HG02623 (cell line): ENCODE data around the gene FAIM2.

Experiments
- ATAC-seq: cut with Tn5 transposase; IDR thresholded peaks from one replicate; pipeline ENCODE4 v1.9.1; 2021; ENCODE audit warnings: moderate library complexity; ENCODE audit not compliant: unreplicated experiment

FAIM2 gene

DNA sequence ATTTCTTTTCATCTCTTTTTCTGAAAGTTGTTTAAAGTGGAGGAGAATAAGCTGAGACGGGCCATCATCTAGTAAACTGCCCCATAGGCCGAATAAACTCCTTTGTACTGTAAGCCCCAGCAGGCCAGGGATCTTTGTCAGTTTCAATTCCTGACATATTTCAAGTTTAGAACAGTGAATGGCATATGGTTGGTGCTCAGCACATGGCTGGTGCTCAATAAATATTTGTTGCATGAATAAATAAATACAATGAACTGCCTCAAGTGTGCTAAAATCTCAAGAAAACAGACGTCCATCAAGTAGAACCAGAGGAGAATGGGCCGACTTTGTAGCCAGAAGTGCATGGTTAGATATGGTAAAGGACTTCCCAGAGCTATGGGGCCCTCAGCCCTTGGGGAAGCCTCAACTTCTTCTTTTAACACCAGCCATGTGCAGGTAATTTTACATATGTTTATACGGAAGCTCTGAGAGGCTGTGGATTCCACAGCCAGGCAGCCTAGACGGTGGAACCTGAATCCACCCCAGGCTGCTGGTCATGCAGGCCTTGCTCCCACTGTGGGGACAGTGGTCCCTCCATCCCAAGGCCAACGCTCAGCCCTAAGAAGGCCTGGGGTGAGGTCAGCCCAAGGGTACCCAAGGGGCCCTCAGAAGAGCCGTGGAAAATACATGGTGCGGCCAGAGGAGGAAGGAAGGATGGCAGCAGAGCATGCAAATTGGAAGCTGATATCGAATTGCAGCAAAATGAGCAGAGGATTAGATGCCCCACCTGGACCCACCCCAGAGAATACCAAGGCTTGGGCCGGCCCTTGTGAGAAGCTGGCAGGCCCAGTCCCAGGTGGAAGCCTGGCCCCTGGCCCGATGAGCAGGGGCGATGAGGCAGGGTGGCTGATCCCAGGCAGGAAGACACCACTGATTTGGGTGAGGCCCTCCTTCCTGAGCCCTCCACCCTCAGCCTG is 38.1 kb upstream of the FAIM2 start:
- no peak for ATAC-seq

DNA sequence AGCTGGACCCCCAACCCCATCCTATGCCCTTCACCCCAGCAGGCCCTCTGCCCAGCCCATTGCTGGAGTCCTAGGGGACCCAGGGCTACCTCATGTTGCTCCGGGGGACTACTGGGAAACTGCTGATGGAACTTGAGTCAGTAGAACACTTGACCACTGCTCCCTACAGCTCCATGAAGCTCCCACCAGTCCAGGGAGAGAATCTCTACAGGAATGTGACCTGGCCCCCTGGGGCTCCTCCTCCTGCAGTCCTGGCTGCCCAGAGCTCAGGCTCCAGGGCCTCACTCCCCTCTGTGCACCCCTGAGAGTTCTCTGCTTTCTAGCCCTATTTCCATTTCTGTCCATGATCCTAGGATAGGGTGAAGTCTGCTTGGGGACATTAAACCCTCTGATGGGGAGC is 36.0 kb upstream of the FAIM2 start:
- ATAC-seq: no peak

DNA sequence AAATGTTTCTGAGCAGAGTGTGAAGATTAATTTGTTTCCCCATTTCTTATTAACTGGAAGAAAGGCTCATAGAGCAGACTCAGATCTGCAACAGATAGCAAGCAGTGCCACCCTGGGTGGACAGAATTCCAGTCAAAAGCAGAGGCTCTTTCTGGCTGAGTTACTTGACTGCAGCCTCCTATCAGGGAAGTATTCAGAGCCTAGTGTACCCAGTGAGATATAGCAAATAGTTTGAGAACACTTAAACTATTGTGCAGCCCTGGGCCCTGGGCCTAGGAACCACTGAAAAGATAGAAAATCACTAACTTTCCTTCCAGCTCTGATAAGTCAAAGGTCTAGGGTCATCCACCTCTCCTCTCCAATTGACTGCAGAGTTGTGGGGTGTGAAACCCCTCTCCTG is 35.6 kb upstream of the FAIM2 start:
- ATAC-seq: no peak

DNA sequence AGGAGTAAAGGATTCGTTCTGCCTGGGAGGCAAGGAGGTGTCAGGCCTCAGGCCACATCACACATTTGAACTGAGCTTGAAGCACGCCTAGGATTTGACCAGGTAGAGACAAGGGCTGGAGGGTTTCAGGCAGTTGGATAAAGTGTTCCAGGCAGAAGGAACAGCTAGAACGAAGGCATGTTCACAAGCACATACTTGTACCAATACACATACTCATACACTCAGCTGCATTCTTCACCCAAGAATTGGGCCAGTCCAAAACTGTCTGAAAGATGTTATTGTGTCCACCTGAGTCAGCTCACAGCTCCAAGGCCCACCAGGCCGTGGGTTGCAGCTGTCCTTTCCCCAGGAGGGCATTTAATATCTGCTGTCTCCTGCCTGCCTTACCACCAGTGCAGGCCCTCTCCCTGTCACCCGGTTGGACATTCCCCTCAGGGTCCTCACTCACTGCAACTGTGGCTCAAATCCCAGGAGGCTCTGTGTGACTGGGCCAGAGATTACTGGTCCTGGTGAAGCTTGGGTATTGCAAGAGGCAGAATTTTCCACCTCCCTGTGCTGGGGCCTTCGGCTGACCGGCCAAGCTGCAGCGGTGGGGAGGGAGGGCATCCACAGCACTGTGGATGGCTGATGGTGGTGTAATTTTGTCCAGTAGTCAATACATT is 34.1 kb upstream of the FAIM2 start:
- no peak for ATAC-seq

DNA sequence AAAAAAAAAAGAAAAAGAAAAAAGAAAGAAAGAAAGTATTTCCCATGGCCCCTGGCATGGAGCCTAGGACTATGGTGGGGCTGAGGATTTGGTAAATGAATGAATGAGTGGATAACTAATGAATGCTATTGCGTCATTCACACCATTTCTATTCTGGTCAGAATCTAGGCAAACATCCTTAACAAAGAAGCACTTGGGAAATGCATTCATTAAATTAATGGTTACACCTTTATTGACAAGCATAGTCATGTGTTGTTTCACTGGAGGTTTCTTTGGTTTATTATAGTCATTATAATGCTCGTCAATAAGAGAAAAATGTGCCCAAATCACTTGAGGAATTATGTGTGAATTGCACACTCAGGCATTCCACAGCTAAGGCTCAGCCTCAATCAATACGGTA is 33.2 kb upstream of the FAIM2 start:
- ATAC-seq: no peak

DNA sequence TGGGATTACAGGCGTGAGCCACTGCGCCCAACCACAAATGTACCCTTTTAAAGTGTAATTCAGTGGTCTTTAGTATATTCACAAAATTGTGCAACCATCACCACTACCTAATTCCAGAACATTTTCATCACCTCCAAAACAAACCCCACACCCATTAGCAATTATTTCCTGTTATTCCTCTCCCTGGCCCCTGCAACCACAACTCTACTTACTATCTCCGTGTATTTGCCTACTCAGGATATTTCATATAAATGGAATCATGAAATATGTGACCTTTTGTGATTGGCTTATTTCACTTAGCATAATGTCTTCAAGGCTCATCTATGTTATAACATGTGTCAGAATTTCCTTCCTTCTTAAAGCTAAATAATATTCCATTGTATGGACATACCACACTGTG is 30.8 kb upstream of the FAIM2 start:
- no peak for ATAC-seq

DNA sequence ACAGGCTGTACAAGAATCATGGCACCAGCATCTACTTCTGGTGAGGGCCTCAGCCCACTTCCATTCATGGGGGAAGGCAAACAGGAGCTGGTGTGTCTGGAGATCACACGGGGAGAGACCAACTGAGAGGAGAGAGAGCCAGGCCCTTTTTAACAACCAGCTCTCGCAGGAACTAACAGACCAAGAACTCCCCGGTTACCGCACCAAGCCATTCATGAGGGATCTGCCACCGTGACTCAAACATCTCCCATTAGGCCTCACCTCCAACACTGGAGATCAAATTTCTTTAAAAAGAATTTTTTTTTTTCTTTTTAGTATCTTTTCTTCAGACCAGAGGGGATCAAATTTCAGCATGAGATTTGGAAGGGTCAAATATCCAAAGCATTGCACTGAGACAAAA is 30.1 kb upstream of the FAIM2 start:
- no peak for ATAC-seq

DNA sequence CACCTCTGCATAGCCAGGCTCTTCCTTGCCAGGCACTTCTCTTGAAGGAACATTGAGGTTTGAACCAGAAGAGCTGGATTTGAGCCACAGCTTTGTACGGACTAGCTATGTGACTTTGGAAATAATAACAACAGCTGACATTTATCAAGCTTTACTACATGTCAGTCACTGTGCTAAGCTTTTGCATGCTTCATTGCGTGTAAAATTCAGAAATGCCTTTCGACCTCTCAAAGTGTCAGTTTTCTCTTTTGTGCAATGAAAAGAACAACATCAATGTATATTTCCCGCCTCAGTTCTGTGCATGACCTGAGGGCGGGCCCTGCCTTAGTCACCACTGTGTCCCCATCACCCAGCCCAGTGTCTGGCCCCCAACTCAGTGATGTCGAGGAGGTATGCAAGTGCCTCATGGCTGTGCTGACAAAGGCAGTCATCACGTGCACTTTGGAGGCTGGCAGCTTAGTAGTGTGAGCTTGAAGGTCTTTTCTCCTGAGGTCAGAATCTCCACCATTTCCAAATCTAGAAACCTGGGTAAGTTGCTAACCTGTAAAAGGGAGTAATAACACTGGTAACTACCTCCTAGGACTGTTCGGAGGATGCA is 28.9 kb upstream of the FAIM2 start:
- no peak for ATAC-seq

DNA sequence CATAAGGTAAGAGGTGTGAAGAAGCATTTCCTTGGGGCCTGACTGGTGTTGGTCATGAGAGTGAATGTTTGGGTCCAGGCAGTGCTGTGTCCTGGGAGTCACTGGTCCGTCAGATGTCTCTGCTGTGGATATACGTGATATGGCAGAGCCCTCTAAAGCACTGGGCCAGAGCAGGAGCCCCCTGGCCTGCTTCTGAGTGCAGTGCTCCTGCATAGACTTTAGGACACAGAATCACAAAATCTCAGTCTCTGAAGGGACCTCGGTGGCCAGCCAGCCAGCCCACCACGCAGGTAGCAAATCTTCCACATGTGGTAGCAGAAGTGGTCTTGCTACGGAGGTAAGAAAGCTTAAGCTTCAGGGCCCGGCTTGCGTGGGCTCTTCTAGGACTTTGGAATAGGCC is 28.3 kb upstream of the FAIM2 start:
- no peak for ATAC-seq

DNA sequence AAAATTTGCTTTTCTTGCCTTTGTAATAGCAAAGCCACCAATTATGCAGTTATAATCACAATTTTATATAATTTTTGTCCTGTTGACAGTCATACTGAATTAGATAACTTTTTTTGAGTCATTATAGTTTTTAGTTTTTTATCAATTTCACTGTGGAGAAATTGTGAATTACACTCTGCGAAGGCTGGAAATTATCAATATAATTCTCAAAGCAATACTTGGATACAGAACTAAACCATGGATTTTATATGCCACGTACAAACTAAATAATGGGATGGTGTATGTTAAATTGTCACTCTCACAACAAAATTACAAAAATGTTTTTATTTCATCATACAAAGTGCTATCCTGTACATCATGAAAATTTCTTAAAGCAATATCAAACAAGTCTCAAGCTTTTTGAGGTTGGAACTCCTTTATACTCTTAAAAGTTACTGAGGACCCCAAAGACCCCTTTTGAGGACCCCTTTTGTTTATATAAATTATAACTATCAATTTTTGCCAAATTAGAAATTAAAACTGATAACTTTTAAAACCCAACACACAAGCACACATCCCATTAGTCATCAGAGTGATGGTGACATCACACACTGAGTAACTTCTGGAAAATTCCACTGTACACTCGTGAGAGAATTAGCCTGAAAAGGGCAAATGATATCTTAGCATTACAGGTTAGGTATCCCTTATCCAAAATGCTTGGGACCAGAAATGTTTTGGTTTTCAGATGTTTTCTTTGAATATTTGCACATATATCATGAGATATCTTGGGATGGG is 27.0 kb upstream of the FAIM2 start:
- ATAC-seq: no peak

DNA sequence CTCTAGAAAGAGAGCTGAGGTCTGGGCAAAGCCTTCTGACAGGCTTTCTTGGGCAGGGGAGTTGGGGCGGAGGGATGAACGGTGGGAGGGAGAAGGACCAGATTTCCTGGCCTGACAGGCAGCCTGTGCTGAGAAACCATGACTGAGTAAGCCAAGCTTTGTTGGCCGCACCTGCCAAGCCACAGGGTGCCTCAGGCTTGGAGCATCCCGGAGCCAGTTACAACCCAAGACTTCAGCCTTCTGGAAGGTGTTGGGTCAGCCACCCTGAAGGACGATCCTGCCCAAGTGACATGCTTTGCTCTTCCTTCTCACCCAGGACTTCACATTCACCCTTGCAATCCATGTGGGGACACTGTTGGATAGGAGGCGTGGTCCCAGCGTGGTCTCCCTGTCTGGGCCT is 25.9 kb upstream of the FAIM2 start:
- ATAC-seq: no peak

DNA sequence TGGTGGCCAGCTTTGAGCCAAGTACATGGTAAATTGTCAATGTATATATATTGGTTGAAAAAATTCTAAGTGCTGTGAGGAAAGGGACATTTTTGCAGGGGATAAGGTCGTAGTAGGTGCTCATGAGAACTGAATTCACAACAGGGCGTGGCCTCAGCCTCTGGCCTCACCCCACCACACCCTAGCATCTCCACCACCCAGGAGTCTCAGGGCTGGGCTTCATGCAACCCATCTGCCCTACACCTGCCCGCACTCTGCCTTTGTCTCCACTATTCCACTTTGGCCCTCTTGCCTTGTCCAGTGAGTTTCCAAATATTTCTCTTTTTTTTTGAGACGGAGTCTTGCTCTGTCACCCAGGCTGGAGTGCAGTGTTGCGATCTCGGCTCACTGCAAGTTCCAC is 24.8 kb upstream of the FAIM2 start:
- no peak for ATAC-seq

DNA sequence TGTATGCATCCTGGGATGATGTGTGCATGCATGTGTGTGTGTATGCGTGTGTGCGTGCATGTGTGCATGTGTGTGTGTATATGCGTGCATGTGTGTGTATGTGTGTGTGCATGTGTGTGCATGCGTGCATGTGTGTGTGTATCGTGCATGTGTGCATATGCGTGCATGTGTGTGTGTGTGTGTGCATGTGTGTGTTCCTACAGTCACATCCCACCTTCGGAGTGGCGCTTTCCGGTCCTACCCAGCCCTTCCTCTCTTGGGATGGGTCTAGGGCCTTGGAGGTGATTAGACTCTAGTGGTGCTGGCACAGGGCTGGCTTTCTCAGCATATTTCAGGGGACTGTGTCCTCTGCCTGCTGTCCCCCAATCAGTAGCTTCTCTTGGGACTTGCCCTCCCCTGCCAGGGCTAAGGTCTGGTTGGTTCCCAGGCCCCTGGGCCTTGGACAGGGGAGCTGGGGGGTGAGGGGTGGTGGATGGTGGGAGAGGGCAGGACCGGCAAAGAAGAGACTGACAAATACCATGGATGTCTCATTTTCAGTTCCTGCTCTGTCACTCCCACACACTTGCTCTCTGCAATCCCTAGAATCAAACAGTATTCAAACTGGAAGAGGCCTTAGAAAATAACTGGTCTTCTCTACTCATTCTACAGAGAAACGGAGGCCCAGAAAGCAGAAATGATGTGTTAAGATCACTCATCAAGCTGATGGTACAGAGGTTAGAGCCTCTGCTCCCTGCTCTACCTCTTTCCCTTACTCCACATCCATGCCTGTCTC is 21.9 kb upstream of the FAIM2 start:
- ATAC-seq: no peak

DNA sequence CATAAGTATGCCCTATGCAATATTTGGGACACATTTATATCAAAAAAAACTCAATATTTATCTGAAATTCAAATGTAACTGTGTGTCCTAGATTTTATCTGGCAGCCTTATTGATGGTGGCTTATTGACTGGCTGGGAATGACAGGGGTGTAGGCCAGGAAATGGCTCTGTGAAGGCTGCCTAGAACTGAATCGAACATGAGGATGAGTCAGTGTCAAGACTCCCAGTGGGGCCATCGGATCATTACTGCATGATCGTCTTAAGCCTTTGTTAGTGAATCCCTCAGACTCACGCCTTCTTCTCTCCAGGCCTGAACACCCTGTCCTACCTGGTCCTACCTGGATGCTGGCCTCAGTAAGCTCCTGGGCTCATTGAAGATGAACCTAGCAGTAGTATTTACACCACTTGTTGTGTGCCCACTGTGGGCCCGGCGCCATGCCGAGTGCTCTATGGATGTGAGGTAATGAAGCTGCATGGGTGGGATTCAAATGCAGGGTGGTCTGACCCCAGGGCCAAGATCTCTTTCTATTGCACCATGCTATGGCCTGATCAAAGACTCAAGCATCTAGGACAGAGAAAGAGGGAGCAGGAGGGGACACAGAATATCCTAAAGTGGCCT is 21.0 kb upstream of the FAIM2 start:
- no peak for ATAC-seq

DNA sequence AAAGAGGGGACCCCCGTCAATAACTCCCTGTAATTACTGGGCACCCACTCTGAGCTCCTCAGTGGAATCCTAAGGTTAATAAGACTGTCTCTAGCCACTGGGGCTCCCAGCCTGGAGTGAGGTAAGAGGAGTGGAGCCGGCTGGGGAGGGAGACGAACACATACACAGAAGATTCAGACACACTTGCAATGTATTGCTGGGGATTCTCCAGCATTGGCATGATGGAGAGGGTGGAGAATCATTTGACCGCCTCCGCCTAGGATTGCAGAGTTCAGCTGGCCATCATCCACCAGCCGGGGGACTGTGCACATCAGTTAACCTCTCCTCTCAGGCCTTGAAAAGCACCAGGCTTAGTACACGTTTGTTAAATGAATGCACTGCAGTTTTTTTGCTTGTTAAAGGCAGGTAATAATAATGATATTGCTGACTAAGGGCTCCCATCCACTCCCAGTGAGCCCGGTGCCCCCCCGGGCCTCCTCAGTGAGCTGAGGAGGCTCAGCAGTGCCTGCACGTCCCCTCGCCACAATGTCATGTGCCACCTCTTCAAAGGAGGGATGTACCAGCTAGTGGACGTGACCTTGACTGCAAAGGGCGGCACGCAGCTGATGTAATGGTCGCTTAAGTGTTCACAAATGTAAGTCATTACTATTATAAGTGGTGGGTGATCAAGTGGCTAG is 20.3 kb upstream of the FAIM2 start:
- ATAC-seq: no peak

DNA sequence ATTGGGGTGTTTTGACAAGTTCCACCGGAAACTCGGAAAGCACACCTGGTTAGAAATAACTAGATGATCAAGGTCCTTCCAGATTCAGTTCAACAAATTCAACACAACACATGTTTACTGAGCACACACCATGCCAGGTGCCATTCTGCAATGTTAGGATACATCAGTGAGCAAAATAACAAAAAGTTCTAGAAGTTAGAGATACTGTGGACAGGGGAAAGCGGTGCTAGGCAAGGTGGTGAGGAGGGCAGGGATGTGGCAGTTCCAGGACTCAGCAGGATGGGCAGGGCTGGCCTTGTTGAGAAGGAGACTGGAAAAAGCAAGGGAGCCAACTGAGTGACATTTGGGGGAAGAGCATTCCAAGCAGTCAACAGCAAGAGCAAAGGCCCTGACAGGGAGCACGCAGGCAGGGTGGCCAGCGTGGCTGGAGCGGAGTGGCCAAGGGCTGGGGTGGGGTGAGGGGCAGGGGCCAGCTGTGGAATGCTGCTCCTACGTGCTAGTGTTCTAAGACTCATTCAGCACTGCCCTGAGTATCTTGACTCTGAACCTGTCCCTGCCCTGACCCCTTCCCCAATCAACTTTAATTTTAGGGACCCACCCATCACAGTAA is 19.4 kb upstream of the FAIM2 start:
- ATAC-seq: no peak

DNA sequence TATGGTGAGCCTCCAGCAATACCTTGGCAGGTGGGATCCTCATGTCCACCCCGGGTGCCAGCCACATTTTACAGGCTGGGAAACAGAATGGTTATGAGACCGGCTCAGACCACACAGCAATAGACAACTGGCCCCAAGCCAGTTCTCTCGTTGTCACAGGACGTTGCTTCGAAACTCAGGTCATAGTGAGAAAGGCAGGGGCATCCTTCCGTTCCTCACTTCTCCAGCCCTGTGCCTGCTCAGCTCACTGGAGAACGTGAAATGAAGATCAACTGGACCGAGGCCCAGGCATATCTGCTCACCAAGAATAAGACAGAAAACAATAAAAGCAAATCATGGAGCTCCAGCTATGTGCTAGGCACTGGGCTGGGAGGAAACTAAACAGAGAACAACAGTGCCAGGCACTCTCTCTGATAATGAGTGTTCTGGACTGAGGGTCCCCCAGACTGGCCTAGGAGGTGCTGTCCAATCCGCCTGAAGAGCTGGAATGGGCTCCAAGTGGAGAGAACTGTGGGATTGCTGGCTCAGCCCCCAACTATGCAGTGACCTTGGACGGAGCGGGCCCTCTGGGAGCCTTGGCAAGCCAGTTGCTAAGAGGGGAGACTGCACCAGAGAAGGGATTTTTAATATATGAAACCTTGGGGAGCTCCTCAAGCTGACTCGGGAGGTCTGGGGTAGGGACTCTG is 18.8 kb upstream of the FAIM2 start:
- no peak for ATAC-seq

DNA sequence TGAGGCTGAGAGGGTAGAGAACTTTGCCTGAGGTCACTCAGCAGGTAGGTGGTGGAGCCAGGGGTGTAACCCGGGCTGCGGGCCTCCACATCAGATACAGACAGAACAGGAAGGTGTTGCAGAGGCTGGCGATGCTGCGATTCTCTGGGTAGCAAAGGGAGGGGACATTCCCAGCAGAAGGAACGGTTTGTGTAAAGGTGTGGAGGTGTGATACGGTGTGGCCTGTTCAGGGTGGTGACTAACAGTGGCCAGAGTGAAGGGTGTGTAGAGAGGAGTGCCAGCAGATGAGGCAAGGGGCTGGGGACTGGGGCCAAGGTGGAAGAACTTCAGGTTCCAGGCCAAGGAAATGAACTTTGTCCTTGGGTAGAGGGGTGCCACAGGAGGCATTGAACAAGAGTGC is 18.2 kb upstream of the FAIM2 start:
- ATAC-seq: no peak

DNA sequence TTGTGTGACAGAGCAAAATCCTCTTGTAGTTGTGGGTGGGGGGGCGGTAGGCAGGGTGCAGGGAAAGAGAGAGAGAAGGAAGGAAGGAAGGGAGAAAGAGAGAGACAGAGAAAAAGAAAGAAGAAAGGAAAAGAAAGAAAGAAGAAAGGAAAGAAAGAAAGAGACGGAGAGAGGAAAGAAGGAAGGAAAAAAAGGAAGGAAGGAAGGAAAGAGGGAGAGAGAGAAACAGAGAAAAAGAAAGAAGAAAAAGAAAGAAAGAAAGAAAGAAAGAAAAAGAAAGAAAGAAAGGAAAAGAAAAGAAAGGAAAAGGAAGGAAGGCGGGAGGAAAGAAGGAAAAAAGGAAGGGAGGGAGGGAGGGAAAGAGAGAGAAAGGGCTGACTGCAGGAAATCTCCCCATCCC is 17.6 kb upstream of the FAIM2 start:
- no peak for ATAC-seq
